GM12801 (cell line): ENCODE data around the gene BLOC1S4.

Experiments used
- CTCF ChIP-seq: IDR thresholded peaks from one replicate; pipeline ENCODE4 v1.5.1; 2011; ENCODE audit warnings: control low read depth; ENCODE audit not compliant: insufficient read length; ENCODE audit errors: extremely low read depth

Gene BLOC1S4

GRCh38 chr4:6714954-6715353, 1.0 kb upstream of the BLOC1S4 start:
- TF ChIP-seq CTCF, result no peak

DNA sequence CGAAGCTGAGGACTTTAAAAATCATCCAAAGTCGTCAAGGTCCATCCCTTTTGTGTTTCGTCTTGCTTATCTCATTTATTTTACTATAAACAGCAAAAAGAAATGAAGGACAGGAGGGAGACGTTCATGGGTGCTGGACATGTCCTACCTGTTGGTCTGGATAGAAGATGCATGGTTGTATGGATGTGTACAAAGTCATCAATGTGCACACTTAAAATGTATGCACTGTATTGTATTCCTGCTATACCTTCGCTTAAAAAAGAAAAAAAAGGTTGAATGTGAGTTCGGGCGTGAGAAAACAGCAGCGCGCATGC, 313 bp upstream of the BLOC1S4 start:
- TF ChIP-seq CTCF, result no peak

DNA sequence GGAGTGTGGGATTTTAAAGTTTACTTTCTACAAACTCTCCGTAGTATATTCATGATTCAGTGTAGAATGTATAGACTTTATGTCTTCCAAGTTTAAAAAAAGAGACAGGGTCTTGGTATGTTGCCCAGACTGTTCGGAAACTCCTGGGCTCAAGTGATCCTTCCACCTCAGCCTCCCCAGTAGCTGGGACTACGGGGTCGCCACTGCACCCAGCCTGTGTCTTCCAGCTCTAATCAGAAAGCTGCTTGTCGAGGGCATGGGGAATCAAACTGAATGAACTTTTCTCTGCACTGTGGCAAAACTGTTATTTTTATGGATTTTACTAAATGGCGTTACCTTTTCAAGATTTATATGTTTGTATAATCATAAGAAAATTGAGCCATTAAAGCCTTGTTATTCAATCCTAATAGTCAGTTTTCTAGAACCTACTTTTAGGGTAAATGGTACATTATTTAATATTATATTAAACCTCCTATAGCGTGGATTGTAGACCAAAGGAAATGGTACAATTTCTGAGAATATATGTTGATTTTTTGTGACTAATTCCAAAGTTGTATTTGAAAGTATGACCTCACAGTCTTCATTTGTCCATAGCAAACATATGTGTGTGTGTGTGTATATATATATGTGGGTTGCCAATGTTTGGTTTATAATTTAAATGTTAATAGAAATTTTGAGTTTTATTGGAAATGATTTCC, 1.1 kb downstream of the BLOC1S4 start:
- TF ChIP-seq CTCF, result no peak

DNA sequence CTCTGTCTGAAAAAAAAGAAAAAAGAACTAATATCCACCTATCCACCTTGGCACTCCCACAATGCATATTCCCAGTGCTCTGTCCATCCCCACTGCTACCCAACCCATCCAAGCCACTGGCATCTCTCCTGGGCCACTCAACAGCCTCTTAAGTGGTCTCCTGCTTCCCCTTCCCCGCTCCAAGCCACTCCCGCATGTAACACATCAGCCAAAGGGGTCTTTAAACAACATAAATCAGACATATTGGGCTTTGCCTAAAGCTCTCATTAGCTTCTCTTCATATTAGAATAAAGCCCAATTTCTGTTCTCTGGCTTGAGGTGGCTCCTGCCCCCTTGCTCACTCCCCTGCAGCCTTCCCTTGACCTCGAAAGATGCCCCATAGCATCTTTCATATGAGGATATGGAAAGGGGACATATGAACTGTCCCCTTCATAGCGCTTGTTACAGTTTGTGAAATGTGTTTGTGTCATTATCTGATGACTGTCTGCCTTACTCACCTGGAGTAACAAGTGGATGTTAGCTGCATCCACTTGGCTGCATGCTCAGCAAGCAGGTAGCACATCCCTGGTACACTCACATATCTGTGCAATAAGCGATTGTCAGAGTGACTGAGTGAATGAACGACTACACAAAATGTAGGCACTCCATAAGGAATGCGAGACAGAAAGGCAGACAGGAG, 3.1 kb downstream of the BLOC1S4 start:
- TF ChIP-seq CTCF, result no peak

DNA sequence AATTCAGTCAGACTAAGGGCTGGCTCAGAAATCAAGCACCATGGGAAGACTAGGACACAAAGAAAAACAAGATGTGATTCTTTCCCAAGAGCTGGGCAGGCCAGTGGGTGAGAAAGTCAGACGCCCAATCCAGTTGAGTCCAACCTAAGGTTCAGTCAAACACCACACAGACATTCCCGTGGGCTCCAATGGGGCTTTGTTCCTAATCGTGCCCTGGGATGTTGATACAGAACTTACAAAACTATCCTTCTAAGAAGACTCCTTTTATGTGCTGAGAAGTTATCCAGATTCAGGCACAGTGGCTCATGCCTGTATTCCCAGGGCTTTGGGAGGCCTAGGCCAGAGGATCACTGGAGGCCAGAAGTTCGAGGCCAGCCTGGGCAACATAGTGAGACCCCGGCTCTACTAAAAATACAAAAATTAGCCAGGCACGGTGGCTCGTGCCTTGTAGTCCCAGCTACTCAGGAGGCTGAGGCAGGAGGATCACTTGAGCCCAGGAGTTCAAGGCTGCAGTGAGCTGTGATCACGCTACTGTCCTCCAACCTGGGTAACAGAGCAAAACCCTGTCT, 3.7 kb downstream of the BLOC1S4 start:
- TF ChIP-seq CTCF, result no peak

GRCh38 chr4:6720202-6720699, 4.3 kb downstream of the BLOC1S4 start:
- no peak for TF ChIP-seq CTCF

GRCh38 chr4:6721121-6721520, 5.1 kb downstream of the BLOC1S4 start:
- TF ChIP-seq CTCF, result no peak
